22Rv1 (cell line): ENCODE data around the gene PROM1.

Experiments used
- H3K27ac ChIP-seq: fragments of 450-650 bp; 2 replicates; pipeline ENCODE4 v1.5.1; 2017
- ZFX ChIP-seq: fragments of 450-650 bp; IDR thresholded peaks from 2 replicates; pipeline ENCODE4 v1.6.1; 2017; ENCODE audit warnings: antibody characterized with exemption, borderline replicate concordance
- TF ChIP-seq, protein P1 (sequence below): fragments of 450-650 bp; IDR thresholded peaks from 2 replicates; pipeline ENCODE4 v1.5.1; 2017; ENCODE audit warnings: mild to moderate bottlenecking

Gene PROM1

DNA sequence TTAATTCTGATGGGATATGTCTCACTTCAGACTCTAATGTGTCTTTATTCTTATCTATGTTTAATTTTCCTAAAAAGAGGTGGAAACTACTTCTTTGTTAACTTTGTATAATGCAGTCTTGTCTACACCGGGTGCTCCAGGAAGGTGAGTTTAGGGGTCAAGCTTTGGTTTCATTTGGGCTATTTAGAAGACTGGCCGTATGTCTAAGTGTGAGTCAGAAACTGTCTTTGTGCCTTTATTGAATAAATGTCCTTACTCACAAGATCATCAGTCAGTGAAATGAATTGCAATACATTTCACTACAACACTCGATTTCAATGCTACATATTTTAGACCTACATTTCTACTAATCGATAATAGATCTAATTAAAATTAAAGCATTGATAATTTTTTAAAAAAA is 56.2 kb downstream of the PROM1 start:
- H3K27ac ChIP-seq, result no peak overlapping the region

DNA sequence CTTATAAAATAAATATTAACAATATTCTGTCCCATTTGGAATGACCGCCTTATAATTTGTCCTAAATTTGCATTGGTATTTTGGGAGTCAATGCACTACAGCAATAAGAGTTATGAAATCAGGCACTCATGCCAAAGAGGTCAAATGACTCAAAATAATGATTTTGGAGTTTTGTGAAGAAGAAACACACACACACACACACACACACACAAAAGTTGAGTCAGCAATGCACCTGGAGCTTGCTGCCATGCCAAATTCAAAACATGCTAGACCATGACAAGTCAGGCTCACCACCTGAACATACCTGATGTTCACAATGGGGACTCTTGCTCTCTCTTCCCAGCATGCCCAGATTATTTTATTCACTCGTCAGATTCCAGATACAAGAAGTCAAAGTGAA is 56.7 kb downstream of the PROM1 start:
- H3K27ac ChIP-seq, result no peak overlapping the region
- no peak for TF ChIP-seq ZFX
- TF ChIP-seq, protein P1, sequence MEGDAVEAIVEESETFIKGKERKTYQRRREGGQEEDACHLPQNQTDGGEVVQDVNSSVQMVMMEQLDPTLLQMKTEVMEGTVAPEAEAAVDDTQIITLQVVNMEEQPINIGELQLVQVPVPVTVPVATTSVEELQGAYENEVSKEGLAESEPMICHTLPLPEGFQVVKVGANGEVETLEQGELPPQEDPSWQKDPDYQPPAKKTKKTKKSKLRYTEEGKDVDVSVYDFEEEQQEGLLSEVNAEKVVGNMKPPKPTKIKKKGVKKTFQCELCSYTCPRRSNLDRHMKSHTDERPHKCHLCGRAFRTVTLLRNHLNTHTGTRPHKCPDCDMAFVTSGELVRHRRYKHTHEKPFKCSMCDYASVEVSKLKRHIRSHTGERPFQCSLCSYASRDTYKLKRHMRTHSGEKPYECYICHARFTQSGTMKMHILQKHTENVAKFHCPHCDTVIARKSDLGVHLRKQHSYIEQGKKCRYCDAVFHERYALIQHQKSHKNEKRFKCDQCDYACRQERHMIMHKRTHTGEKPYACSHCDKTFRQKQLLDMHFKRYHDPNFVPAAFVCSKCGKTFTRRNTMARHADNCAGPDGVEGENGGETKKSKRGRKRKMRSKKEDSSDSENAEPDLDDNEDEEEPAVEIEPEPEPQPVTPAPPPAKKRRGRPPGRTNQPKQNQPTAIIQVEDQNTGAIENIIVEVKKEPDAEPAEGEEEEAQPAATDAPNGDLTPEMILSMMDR, result no peak

More for the DNA sequence above, 56.2 kb downstream of the PROM1 start:
- TF ChIP-seq ZFX, result no peak
- TF ChIP-seq, protein P1, result no peak

DNA sequence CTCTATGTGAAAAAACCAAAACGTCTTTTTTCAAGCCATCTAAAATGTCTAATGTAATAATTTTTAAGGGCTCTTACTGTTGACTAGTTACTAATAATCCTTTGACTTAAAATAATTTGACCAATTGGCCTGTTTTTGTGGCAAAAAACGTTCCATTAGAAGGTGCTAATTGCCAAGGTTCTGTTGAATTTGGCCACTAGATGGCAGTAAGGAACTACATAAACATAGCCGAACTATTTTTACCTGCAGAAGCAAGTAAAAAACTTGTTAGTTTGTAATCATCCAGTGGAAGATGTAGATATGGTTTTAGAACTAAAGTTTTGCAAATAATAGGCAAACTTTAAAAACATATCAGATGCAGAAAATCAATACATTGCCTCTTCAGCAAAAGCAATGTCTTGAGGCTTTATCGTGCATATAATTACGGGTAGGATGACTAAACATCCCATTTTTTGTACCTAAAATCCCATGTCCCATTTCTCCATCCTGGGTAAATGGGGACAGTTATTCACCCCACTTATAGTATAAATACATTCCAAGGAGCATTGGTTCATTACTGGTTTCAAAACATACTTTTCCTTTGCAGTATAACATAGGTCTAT is 57.6 kb downstream of the PROM1 start:
- no peak overlapping the region for H3K27ac ChIP-seq
- TF ChIP-seq, protein P1, result peak; percentile 78
- no peak for TF ChIP-seq ZFX

DNA sequence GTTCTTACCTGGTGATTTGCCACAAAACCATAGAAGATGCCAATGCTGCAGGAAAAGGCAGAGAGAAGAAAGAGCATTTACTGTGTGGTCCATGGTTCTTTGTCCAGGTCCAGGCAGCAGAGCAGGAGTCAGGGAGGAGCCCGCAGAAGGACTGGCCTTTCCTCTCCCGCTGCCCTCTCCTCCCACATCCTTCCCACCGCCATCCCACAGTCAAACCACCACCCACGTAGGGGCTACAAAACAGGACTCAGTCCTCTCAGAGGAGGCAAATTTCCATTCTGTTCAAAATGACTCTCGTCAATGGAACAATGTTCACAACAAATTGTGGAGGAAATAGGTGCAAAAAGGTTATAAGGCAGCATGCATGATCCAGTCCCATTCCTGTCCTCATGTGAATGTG is 58.6 kb downstream of the PROM1 start:
- TF ChIP-seq ZFX, result no peak
- TF ChIP-seq, protein P1, result no peak
- H3K27ac ChIP-seq, result no peak overlapping the region

DNA sequence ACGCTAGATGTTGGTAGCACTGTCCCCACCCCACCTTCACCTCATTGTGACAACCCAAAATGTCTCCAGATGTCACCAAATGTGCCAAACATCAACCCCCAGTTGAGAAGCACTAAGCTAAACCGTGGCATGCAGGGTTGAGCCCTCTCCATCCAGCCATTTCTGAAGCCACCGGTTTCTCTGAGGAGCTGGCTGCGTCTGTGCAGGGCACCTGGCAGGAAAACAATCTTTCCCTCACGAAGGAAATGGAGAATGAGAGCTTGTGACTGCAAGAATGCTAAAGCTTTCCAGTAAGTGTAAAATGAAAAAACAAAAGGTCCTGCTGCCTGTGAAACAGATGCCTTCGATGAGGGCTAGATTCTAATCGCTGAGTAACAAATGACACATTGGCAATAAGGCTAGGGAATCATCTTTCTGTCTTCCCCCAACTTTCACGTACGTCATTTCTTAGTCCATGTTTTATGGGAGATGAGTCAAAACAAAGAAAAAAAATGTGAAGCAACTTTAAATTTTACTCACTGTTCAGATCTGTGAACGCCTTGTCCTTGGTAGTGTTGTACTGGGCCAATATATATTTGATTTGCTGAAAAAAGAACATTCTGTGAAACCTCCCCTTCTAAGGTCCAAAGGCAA is 59.9 kb downstream of the PROM1 start:
- TF ChIP-seq, protein P1, result no peak
- no peak for TF ChIP-seq ZFX
- H3K27ac ChIP-seq, result no peak overlapping the region

DNA sequence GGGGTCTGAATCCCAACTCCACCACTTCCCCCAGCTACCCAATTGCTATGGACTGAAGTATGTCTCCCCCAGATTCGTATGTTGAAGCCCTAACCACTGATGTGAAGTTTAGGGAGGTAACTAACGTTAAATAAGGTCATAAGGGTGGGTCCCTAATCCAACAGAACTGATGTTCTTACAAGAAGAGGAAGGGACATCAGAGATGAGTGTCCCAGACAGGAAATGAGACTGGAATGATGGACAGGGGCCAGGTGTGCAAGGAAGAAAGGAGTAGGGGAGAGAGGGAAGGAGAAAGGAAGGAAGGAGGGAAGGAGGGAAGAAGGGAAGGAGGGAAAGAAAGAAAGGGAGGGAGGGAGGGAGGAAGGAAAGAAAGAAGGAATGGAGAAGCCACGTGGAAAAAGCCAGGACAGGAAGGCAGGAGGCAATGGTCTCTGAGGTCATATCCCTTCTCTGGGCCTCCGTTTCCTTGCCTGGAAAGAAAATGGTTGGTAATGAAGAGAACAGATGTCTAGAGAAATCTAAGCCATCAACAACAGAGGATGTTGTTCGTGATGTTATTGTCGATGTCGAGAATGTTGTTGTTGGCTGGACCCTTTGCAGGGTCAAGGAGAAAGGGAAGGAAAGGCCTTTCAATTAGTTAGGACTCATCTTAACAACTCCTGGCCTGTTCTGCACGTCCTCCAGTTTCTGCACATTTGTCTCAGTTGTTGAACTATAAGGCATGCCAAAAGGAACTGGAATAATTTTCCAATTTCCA is 61.8 kb downstream of the PROM1 start:
- no peak overlapping the region for H3K27ac ChIP-seq
- TF ChIP-seq, protein P1, result no peak
- TF ChIP-seq ZFX, result no peak

DNA sequence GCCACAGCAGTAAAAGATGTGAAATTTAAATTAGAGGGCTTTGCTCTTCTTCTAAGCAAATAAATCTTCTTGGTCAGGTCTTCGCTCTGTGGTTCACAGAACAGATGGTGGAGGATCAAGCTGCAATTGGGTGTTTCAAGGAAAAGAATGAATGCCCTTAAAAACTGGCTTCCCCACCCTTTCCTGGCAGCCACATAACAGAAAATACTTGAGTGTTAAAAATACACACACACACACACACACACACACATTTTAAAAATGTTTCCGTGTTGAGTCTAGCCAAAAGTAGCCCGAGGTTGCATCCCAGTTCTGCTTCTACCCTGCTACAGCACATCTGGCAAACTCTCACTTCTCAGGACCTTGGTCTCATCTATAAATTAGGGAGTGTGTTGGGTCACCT is 64.2 kb downstream of the PROM1 start:
- TF ChIP-seq ZFX, result no peak
- TF ChIP-seq, protein P1, result no peak

More for the DNA sequence above, 64.2 kb downstream of the PROM1 start:
- H3K27ac ChIP-seq, result no peak overlapping the region
